Eye (tissue), 1 donor: Measurements from ENCODE around the gene C2CD2.

ENCODE experiments used
- DNase-seq: peaks from one replicate; pipeline ENCODE4 v3.0.0-alpha.2; 2015

The C2CD2 gene

GRCh38 chr21:41859297-41859980, 94.4 kb downstream of the C2CD2 start:
- no peak for DNase-seq

- DNase-seq, result no peak
Observed at GRCh38 chr21:41858466-41859296, 95.1 kb downstream of the C2CD2 start.

- no peak for DNase-seq
Observed at GRCh38 chr21:41857771-41858300, 96.0 kb downstream of the C2CD2 start.

GRCh38 chr21:41856572-41856971, 97.2 kb downstream of the C2CD2 start:
- no peak for DNase-seq

- no peak for DNase-seq
Observed at GRCh38 chr21:41854426-41854995, 99.3 kb downstream of the C2CD2 start.

- no peak for DNase-seq
Observed at GRCh38 chr21:41852929-41853320, 100.9 kb downstream of the C2CD2 start.

- DNase-seq, result no peak
Observed at GRCh38 chr21:41852151-41852928, 101.5 kb downstream of the C2CD2 start.

GRCh38 chr21:41851090-41851790, 102.6 kb downstream of the C2CD2 start:
- DNase-seq, result no peak

GRCh38 chr21:41850085-41850484, 103.7 kb downstream of the C2CD2 start:
- DNase-seq, result no peak

- DNase-seq, result no peak
Observed at GRCh38 chr21:41848958-41849580, 104.7 kb downstream of the C2CD2 start.

- DNase-seq, result no peak
Observed at GRCh38 chr21:41848533-41848932, 105.3 kb downstream of the C2CD2 start.

- DNase-seq, result no peak
Observed at GRCh38 chr21:41847066-41847804, 106.6 kb downstream of the C2CD2 start.

GRCh38 chr21:41846536-41846935, 107.3 kb downstream of the C2CD2 start:
- DNase-seq, result no peak

- no peak for DNase-seq
Observed at GRCh38 chr21:41846033-41846317, 107.8 kb downstream of the C2CD2 start.

- DNase-seq, result no peak
Observed at GRCh38 chr21:41845310-41846032, 108.3 kb downstream of the C2CD2 start.

GRCh38 chr21:41843584-41843983, 110.2 kb downstream of the C2CD2 start:
- DNase-seq, result no peak

GRCh38 chr21:41840880-41841279, 112.9 kb downstream of the C2CD2 start:
- no peak for DNase-seq

GRCh38 chr21:41839387-41840000, 114.3 kb downstream of the C2CD2 start:
- no peak for DNase-seq

- peak; percentile 33 for DNase-seq
Observed at GRCh38 chr21:41837756-41838297, 116.0 kb downstream of the C2CD2 start.
